K562 (cell line): ENCODE measurements around the gene MOB1B. TPM values are rescaled to one million over a fixed set of nuclear protein-coding genes. Genes with fewer than 3 reads are reported as not detected.

Source experiments
- ATAC-seq: fragments of 200-7000 bp; cut with Tn5 transposase; 3 replicates; pipeline ENCODE4 v1.9.1; 2020; ENCODE audit warnings: moderate library complexity
- BruUV-seq: library from RNA; stranded (reverse); fragments of 400-500 nt; replicated peaks from 2 replicates; lab custom pipeline; 2021; lab: Mats Ljungman, UMichigan
- CTCF ChIA-PET: fragments of 300-600 bp; formaldehyde crosslinking; extraction: SDS; loops from one replicate; lab custom pipeline; 2021; ENCODE audit warnings: low intra/inter-chr PET ratio; lab: Yijun Ruan, JAX
- POLR2A ChIA-PET: fragments of 300-600, 350-650 bp; sonication (Branson Sonifier 250); formaldehyde crosslinking; extraction: SDS; loops from one replicate; lab custom pipeline; 2021; ENCODE audit warnings: antibody characterized with exemption, inconsistent platforms; lab: Yijun Ruan, JAX
- DNase-seq, 4 experiments: peaks; one replicate each; pipeline versions ENCODE4 v3.0.0 to v3.0.0-alpha.2; 2011 to 2018; ENCODE audit warnings: low spot score in 3 of 4, mixed read lengths in 3 of 4; ENCODE audit errors: extremely low read depth in 1 of 4
- FAIRE-seq: peaks from 2 replicates; lab custom pipeline; 2011; peaks lifted over from hg19 to GRCh38; lab: Jason Lieb, UNC
- H2AFZ ChIP-seq: 2 replicates; pipeline ENCODE4 v1.6.0; 2011; ENCODE audit warnings: low read depth, low read length, control low read depth, inconsistent platforms
- H3K27ac ChIP-seq: fragments of 200-600 bp; 3 replicates; pipeline ENCODE4 v1.8.0; 2011; ENCODE audit warnings: low read depth, mild to moderate bottlenecking, control low read depth, inconsistent platforms, low read length, moderate library complexity, mixed read lengths; ENCODE audit errors: extremely low read depth
- H3K27me3 ChIP-seq, 2 experiments: fragments of 300-600 bp in 1 of 2; 2 replicates in 1 of 2; 3 replicates in 1 of 2; pipeline versions ENCODE4 v1.6.0 to v1.8.0; 2011; ENCODE audit warnings: inconsistent platforms in 2 of 2, low read length in 2 of 2, mild to moderate bottlenecking in 1 of 2, mixed read lengths in 1 of 2, moderate library complexity in 1 of 2; ENCODE audit not compliant: control insufficient read depth in 2 of 2, insufficient read depth in 2 of 2
- H3K36me3 ChIP-seq: fragments of 300-600 bp; 3 replicates; pipeline ENCODE4 v1.8.0; 2011; ENCODE audit warnings: mild to moderate bottlenecking, low read length, inconsistent platforms; ENCODE audit not compliant: control insufficient read depth, insufficient read depth
- H3K4me1 ChIP-seq, 2 experiments: fragments of 200-600 bp in 1 of 2; replicated peaks in 1 of 2; 2 replicates in 1 of 2; 3 replicates in 1 of 2; pipeline versions ENCODE4 v1.5.1 to v1.8.0; 2011; ENCODE audit warnings: inconsistent platforms in 2 of 2, low read length in 2 of 2, mild to moderate bottlenecking in 1 of 2, mixed read lengths in 1 of 2, moderate library complexity in 1 of 2; ENCODE audit not compliant: control insufficient read depth in 2 of 2, insufficient read depth in 2 of 2
- H3K4me2 ChIP-seq: 2 replicates; pipeline ENCODE4 v1.6.1; 2011; ENCODE audit warnings: low read length, control low read depth, inconsistent platforms, mixed read lengths; ENCODE audit not compliant: insufficient read depth
- H3K4me3 ChIP-seq: fragments of 200-600 bp; sonication (generic), shearing (Covaris generic); 2 replicates; pipeline ENCODE4 v1.5.1; 2016; ENCODE audit warnings: control low read depth, inconsistent platforms
- H3K79me2 ChIP-seq: fragments of 200-600 bp; 3 replicates; pipeline ENCODE4 v1.8.0; 2011; ENCODE audit warnings: low read length, inconsistent platforms; ENCODE audit not compliant: control insufficient read depth, insufficient read depth
- H3K9ac ChIP-seq, 2 experiments: 2 replicates each; pipeline versions ENCODE4 v1.6.0 to v1.6.1; 2011; ENCODE audit warnings: low read depth in 2 of 2, low read length in 2 of 2, control low read depth in 1 of 2, inconsistent platforms in 1 of 2, mild to moderate bottlenecking in 1 of 2, mixed read lengths in 1 of 2; ENCODE audit not compliant: insufficient read depth in 1 of 2
- H3K9me1 ChIP-seq: one replicate; pipeline ENCODE4 v1.6.0; 2011; ENCODE audit warnings: inconsistent platforms, mild to moderate bottlenecking, low read length, moderate library complexity; ENCODE audit not compliant: control insufficient read depth, insufficient read depth
- H3K9me3 ChIP-seq: replicated peaks from 2 replicates; pipeline ENCODE4 v1.5.1; 2011; ENCODE audit warnings: low read depth, low read length, inconsistent platforms; ENCODE audit not compliant: control insufficient read depth, insufficient read depth
- H4K20me1 ChIP-seq: replicated peaks from 2 replicates; pipeline ENCODE4 v1.6.1; 2011; ENCODE audit warnings: low read length, inconsistent platforms, mixed read lengths; ENCODE audit not compliant: control insufficient read depth, insufficient read depth
- AFF4 ChIP-seq: sonication (generic); formaldehyde crosslinking; IDR thresholded peaks from 2 replicates; pipeline ENCODE4 v1.8.0; 2023; ENCODE audit warnings: mild to moderate bottlenecking, missing genetic modification reagents
- ETV5 ChIP-seq: sonication (generic); formaldehyde crosslinking; IDR thresholded peaks from 2 replicates; pipeline ENCODE4 v1.4.0; 2020; ENCODE audit warnings: low read depth, mild to moderate bottlenecking, missing genetic modification reagents
- HEY1 ChIP-seq: fragments of 250-450 bp; sonication (Bioruptor Pico); IDR thresholded peaks from 2 replicates; pipeline ENCODE4 v1.5.0; 2020; ENCODE audit warnings: mild to moderate bottlenecking, moderate library complexity, borderline replicate concordance
- HMBOX1 ChIP-seq: sonication (generic); IDR thresholded peaks from 2 replicates; pipeline ENCODE4 v1.6.1; 2016
- KHSRP ChIP-seq: fragments of 450-650 bp; IDR thresholded peaks from 2 replicates; pipeline ENCODE4 v1.6.1; 2017
- MIER1 ChIP-seq: fragments of 450-650 bp; IDR thresholded peaks from 2 replicates; pipeline ENCODE4 v1.6.1; 2016; ENCODE audit warnings: antibody characterized with exemption, mild to moderate bottlenecking, low read depth
- NR2C1 ChIP-seq, 2 experiments: fragments of 450-650 bp; IDR thresholded peaks; 2 replicates each; pipeline ENCODE4 v1.6.1; 2017; ENCODE audit warnings: mild to moderate bottlenecking in 2 of 2, antibody characterized with exemption in 1 of 2, inconsistent platforms in 1 of 2, missing compliant biosample characterization in 1 of 2, missing genetic modification characterization in 1 of 2
- ZBTB26 ChIP-seq: fragments of 450-650 bp; formaldehyde crosslinking; IDR thresholded peaks from 2 replicates; pipeline ENCODE4 v1.4.0; 2022; ENCODE audit warnings: missing genetic modification characterization
- ZEB2 ChIP-seq: fragments of 450-650 bp; IDR thresholded peaks from 2 replicates; pipeline ENCODE4 v1.6.1; 2016
- ZNF449 ChIP-seq: fragments of 250-450 bp; sonication (Bioruptor Pico); IDR thresholded peaks from 2 replicates; pipeline ENCODE4 v1.8.0; 2022; ENCODE audit warnings: moderate library complexity, mild to moderate bottlenecking, inconsistent platforms
- ZNF551 ChIP-seq: fragments of 250-450 bp; sonication (Bioruptor Pico); IDR thresholded peaks from 2 replicates; pipeline ENCODE4 v1.5.0; 2021; ENCODE audit warnings: mild to moderate bottlenecking, moderate library complexity
- ZNF639 ChIP-seq, 2 experiments: fragments of 200-800 bp in 1 of 2; sonication (Bioruptor generic) in 1 of 2; sonication (generic) in 1 of 2; formaldehyde crosslinking in 1 of 2; IDR thresholded peaks in 1 of 2; conservative IDR thresholded peaks in 1 of 2; 2 replicates each; pipeline versions ENCODE4 v1.5.0 to v1.6.1; 2016 to 2020; ENCODE audit warnings: missing compliant biosample characterization in 1 of 2, missing genetic modification characterization in 1 of 2, missing genetic modification reagents in 1 of 2
- ZNF79 ChIP-seq: fragments of 250-450 bp; sonication (Bioruptor Pico); IDR thresholded peaks from 2 replicates; pipeline ENCODE4 v1.4.0; 2020; ENCODE audit warnings: low read depth, mild to moderate bottlenecking, moderate library complexity
- WGBS: fragments of 100-300 bp; shearing (Covaris generic); methylation state at CpG from one replicate; pipeline ENCODE4 v1.1.6; 2016; ENCODE audit warnings: low coverage, mixed read lengths; ENCODE audit not compliant: insufficient coverage; ENCODE audit errors: missing lambda C conversion rate; 5-methylcytosine and 5-hydroxymethylcytosine counted together
- in situ Hi-C: fragments of 300-500 bp; cut with MboI; formaldehyde crosslinking; loops from 4 replicates; pipeline ENCODE4 v1.15.0; 2018; ENCODE audit warnings: inconsistent platforms, mixed read lengths
- intact Hi-C: fragments of 100-400 bp; cut with micrococcal nuclease; formaldehyde crosslinking; loops from 2 replicates; pipeline ENCODE4 v1.14.2; 2022
- polyA plus RNA-seq, 8 experiments: library from polyadenylated mRNA; depleted of rRNA in 4 of 8; stranded (reverse) in 5 of 8; unstranded in 3 of 8; fragments of >200 nt; fragmentation: Nextera tagmentation in 2 of 8; fragmentation: Illumina TruSeq in 1 of 8; extraction: Ambion mirVana in 2 of 8; extraction: Trizol in 1 of 8; gene quantifications; 2 replicates each; pipeline versions ENCODE4 v1.2.1 to v1.2.3, GENCODE V29; 2011 to 2014; ENCODE audit warnings: inconsistent platforms in 1 of 8, missing spikeins in 1 of 8
- total RNA-seq, 7 experiments: library from RNA; depleted of rRNA in 6 of 7; stranded (reverse); fragments of >200 nt in 6 of 7; fragmentation: Illumina TruSeq in 2 of 7; extraction: Trizol in 2 of 7; gene quantifications; 2 replicates each; pipeline versions ENCODE4 v1.2.1 to v1.2.3, GENCODE V29; 2011 to 2021; ENCODE audit warnings: low replicate concordance in 1 of 7

The MOB1B gene
- total and polyA plus RNA-seq, 9 of the 15 experiments (the other 6 are each of a cell fraction or from before 2014, with no cell fraction given) = 8.4 to 37.8 (median 19.0) TPM

- BruUV-seq = TSS peak; percentile 19
- Histone ChIP-seq H3K9ac (no peak overlapping the region), H3K4me3 (no peak overlapping the region), H3K79me2 (peaks cover 15% of the 10 kb centered on the region; the same call in 2 of the 3 replicates), H3K36me3 (peaks cover 6% of the 10 kb centered on the region; the same call in 2 of the 3 replicates), H4K20me1 (no peaks in the 10 kb centered on the region), H3K4me2 (no peak overlapping the region), H3K9me1 (no peaks in the 10 kb centered on the region), H3K27ac (no peak overlapping the region), H3K27me3 (no peaks in the 10 kb centered on the region), H3K4me1 (peaks cover 0 to 4% of the 10 kb centered on the region in 2 experiments; a peak in 1 of 5 replicates), H3K9me3 (0 out of 2 replicates have a peak, but pooled peaks cover 1% of the 10 kb centered on the region), H2AFZ (no peak overlapping the region)
- ATAC-seq = no peak
- DNase-seq = no peak
- ChIA-PET POLR2A (interaction anchor here (0.6 to 2.6 kb wide), 3 partner anchors 14 to 17 kb away, joined by 3 to 7 read pairs (median 4); partner anchors contain the start of gene DCK), CTCF (no interaction called here)
- WGBS = 52% methylated on average over 3 of the region's 3 CpGs
- no peak for FAIRE-seq
- in situ Hi-C loops (no loop called here), intact Hi-C loops (loop anchor here (5.0 kb wide), 2 partner anchors 172 to 357 kb away; partner anchors contain the start of gene GRSF1)
- TF ChIP-seq ETV5 (CRISPR knock-in tag) (no peak), MIER1 (no peak), KHSRP (no peak), ZNF79 (CRISPR knock-in tag) (no peak), AFF4 (no peak), HMBOX1 (no peak), ZEB2 (no peak), HEY1 (CRISPR knock-in tag) (no peak), ZNF551 (CRISPR knock-in tag) (no peak), ZNF449 (CRISPR knock-in tag) (no peak), ZBTB26 (CRISPR knock-in tag) (no peak), ZNF639 (CRISPR knock-in tag; conservative IDR thresholded peaks at IDR 0.05 in 1 of 2, IDR thresholded peaks at IDR 0.05 in 1 of 2) (no peak), NR2C1 (IDR thresholded peaks at IDR 0.05) (no peak), NR2C1 (tag; IDR thresholded peaks at IDR 0.05) (no peak)
These were observed 106.9 kb downstream of the MOB1B start for GRCh38 chr4:71009086-71009485.
